ENCODE results near the gene SEH1L. TPM values are rescaled to one million over a fixed set of nuclear protein-coding genes. Genes with fewer than 3 reads are reported as not detected.
"Not testable (repeated sequence)": the region's sequence is repeated elsewhere in the genome, so short reads cannot be mapped to it uniquely, and the experiment has no call there.

Gene SEH1L, protein sequence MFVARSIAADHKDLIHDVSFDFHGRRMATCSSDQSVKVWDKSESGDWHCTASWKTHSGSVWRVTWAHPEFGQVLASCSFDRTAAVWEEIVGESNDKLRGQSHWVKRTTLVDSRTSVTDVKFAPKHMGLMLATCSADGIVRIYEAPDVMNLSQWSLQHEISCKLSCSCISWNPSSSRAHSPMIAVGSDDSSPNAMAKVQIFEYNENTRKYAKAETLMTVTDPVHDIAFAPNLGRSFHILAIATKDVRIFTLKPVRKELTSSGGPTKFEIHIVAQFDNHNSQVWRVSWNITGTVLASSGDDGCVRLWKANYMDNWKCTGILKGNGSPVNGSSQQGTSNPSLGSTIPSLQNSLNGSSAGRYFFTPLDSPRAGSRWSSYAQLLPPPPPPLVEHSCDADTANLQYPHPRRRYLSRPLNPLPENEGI
- 28.8 TPM for total RNA-seq

DNA sequence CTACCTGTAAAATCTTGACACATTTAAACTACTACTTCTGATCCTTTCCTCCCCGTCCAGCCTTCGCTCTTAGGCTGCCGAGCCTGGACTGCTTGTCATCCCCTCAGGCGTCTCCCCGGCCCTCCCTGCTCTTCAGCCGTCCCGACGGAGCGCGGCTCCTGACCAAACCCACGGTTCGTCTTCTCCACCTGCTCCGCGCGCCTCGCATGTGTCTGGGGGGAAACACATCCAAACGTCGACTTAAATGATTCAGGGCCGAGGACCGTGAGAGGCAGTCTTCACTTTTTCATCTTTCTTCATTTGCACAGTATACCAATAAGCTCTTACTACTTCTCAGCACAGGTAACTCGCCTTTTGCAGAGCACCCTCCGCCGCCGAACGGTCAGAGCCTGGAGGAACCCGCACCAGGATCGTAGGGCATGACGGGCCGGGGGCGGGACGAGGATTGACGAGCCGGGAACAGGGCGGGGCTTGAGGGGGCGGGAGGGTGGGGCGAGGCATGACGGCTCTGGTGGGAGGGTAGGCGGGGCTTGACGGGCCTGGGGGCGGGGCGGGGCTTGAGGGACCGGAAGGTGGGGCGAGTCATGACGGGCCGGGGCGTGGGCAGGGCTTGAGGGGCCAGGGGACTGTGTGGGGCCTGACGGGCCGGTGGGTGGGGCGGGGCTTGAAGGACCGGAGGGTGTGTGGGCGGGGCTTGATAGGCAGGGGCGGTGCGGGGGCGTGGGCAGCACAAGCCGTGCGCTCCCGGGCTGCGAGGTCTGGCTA is at the start of gene SEH1L:
TSS of gene SEH1L (plus strand) at position 727 of the 765 bp plus-strand sequence. CDS start 111 bp downstream, outside the sequence.
- DNase-seq, result peak; percentile 99

DNA sequence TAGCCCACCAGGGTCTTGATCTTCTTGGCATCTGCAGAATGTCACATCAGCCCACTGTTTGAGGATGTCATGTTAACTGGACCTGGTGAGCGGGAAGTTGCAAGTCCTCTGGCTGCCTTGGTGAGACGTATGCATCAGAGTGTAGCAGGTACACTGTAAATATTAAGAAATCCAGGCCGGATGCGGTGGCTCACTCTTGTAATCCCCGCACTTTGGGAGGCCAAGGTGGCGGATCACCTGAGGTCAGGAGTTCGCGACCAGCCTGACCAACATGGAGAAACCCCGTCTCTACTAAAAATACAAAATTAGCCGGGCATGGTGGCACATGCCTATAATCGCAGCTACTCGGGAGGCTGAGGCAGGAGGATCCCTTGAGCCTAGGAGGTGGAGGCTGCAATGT is 46.6 kb upstream of the SEH1L start:
- not testable (repeated sequence) for DNase-seq

DNA sequence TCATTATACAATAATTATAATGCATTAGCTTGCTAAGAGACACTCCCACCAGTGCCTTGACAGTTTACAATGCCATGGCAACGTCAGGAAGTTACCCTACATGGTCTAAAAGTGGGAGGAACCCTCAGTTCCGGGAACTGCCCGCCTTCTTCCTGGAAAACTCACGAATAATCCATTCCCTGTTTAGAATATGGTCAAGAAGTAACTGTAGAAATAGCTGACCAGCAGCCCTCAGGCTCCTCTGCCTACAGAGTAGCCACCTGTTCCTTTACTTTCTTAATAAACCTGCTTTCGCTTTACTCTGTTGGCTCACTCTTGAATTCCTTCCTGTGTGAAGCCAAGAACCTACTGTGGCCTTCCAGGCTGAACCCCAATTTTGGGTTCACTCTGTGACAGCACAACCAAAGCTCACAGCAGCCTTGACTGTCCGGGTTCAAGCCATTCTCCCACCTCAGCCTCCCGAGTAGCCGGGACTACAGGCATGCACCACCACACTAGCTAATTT is 43.7 kb upstream of the SEH1L start:
- peak; percentile 45 for DNase-seq

DNA sequence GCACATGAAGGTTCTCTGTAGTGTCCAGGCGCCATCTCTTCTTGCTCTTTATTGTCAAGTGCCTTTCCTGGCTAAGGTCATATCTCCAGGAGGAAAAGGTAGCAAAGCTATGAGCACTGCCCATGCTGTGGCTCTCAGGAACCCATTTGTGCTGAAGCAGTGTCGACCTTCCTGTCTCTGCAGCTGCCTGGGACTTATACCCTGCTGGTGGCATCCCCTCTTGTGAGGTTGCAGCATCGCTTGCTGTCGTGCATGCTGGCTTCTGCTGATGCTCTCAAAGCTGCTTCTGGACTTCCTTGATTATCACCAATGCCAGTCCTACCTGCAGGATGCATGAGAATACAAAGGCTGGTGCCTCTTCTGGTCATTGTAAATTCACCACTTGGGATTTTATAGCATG is 41.7 kb upstream of the SEH1L start:
- no peak for DNase-seq

DNA sequence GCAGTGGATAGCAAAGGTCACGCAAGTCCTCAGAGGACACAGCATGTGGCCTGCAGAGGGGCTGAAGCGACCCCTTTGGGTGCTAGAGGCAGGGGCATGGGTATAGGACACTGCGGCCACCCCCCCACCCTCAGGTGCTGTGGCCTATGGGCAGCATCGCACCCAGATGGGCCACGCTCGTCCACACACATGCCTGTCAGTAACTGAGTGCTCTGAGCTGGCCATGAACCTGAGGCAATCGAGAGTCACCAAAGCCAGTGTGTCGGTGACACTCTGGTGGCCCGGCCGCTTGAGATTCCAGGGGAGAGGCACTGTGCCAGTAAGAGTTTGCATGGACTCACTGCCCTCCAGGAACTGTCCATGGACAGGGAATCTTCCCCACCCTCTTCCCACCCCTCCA is 41.0 kb upstream of the SEH1L start:
- no peak for DNase-seq

DNA sequence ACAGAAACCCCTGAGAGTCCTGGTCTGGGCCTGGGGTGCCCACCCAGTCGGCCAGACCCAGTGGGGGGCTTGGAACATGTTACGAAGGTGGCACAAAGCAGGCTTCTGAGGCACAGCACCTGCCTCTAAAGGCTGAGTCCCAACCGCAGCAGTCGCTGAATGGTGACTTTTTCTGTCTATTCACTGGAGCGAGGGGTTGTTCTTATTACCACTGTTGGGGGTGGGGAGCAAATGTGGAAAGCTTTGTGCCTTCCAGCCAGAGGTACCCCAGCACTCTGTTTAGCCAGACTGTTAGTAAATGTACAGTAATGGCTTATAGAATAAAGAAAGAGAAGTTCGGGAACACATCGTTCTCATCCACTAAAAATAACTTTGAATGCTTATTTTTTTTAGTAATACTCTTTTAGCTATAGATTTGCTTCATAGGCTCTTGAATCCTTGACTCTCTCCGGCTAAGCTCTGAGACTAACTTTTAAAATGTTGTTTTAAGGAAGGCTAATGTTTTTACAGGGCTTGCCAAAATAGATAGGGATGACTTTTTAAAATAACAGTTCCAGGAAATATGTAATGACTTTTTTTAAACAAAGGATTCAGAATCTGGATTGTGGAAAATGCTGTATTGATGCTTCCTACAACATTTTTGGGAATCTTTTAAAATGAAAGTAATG is 40.4 kb upstream of the SEH1L start:
- no peak for DNase-seq

DNA sequence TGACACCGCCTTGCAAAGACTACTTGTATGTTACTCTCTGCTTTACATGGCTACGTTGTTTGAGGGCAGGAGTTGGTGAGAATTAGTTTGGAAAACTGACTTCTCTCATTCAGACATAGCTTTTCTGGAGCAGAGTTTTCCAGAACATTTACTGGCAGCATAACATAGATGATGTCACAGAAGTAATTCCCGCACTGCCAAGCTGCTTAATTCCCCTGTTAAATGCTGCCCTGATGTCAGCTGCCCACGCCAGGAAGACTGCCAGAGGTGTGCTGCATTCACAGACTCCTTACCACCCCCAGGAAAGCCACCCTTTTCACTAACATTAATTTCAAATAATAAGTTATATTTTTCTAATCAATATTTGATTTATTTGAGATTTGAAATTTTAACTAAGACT is 39.1 kb upstream of the SEH1L start:
- peak; percentile 24 for DNase-seq

DNA sequence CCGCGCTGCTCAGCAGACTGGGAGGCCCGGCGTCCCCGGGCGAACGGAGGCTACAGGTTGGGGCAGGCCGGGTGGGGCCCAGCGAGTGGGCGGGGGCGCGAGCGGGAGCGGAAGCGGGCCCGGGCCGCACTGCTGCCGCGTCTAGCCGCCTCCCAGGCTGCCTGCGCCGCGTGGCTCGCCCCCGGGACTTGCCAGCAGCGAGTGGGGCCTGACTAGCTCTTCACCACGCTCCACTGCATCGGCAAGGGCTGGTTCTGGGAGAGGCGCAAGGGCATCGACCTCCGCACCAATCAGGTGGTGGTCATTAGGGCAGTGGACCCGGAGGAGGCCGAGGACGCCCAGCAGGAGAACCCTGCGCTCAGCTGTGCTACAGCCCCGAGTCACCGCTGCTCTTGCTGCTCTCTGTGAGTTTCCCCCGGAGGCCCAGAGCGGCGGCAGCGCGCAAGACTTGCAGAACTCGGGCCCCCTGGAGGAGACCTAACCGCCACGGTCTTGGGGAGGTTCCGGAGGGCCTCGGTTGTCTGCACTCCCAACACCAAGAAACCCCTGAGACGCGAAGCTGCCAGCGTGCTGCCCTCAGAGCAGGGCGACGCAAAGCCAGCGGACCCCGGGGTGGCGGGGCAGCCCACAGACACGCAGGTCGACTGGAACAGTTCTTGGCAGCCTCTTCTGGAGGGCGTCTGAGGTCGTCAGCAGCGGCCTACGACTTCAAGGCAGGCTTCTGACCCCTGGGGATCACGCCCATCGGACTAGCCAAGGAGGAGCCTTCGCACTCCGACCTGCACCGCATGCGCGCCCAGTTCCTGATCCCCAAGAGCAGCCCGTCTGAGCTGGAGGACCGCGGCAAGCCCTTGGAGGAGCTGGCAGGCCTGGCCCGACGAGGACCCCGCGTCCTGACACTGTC is 36.5 kb upstream of the SEH1L start:
- DNase-seq, result peak; percentile 41

DNA sequence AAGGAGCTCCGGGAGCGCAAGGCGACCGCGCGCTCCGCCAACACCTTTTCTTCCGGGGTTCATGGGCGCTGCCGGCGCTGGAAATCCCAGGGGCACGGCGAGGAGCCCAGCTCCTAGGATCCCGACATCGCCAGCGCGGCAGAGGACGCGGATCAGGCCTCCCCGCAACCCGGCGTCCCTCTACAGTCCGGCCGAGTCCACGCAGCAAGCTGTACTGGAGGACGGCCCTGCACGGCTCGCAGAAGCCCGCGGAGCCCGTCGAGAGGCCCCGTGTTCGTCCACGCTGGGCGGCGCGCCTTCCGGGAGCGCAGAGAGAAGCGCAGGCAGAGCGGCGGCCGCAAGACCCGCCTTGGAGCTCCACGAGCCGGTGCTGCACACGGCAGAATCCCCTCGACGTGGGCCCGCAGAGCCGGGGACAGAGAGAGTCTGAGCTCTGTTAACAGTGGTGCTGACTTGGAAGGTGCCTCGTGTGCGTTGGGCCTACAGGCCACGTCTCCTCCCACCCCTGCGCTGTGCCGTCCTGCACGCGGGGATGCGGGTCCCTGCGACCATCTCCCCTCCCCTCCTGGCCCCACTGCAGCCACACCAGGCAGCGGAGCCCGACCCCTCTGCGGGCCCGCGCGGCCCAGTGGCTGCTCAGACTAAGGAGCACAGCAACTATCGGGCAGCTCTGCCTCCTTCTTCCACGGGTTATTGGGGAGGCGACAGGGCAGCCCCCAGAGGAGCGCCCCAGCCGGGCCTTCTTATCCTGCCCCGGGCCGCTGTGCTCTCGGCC is 35.7 kb upstream of the SEH1L start:
- DNase-seq, result peak; percentile 11

DNA sequence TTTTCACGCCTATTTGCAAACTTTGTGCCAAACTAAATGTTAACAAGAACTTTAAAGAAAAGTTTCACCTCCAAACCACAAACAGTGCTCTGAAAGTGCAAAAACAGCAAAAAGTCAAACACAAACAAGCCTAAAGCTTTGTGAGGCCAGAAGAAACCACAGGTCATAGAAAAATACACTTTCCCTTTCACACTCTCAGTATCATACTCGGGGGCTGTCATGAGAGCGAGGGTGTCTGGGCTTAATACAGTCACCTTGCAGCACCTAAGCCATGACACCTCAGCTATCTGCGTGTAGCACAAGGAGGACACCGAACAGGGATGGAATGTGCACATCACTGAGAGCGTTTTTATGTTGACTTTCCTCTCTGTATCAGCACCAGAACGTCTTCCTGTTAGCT is 26.6 kb upstream of the SEH1L start:
- DNase-seq, result no peak

DNA sequence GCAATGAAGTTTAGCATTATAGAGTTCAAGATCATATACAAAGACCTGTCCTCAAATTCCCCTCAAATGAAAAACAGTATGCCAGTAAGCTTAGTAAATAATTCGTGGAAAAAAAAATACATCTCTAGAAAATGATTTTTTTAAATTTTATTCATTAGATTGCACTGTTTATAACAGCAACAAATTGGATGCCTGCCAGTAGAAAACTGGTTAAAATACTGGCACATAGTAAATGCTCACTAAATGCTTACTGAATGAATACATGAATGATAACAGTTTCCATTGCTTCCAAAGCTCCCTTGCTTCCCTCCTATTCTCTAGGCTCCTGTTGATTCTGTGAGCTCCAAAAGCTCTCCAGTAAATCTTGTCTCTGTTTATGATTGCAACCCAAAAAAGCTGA is 25.5 kb upstream of the SEH1L start:
- no peak for DNase-seq

DNA sequence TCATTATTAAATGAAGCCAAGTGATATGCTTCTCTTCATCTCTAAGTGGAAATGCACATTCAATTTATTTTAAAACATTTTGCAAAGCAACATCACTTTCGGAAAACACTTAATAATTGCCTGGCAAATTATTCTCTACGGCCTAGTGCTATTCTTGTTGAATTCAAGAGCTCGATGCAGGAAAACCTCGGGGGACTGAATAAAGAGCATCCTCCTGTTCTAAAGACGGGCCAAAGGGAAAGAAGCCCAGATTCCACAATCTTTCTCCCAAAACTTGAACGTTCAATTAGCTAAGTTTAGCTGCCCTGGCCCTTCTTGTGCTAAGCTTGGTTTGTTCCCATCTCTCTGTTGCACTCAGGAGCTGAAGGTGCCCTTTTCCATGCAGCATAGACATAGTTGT is 23.2 kb upstream of the SEH1L start:
- DNase-seq, result no peak

DNA sequence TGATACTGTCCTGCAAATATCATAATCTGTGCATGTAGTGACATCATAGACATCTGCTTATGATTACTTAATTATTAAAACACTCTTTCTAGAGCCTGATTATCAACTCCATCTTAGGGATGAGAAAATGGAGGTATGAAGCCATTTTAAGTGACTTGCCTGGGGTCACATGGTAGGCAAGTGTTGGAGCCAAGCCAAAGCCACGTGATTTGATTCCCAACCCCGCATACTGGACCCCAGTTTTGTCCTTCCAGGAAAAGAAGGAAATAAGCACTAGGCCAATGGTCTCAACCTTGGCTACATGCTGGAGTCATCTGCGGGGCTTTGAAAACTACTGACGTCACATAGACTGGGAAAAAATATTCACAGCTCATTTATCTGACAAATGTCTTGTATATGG is 19.6 kb upstream of the SEH1L start:
- no peak for DNase-seq

DNA sequence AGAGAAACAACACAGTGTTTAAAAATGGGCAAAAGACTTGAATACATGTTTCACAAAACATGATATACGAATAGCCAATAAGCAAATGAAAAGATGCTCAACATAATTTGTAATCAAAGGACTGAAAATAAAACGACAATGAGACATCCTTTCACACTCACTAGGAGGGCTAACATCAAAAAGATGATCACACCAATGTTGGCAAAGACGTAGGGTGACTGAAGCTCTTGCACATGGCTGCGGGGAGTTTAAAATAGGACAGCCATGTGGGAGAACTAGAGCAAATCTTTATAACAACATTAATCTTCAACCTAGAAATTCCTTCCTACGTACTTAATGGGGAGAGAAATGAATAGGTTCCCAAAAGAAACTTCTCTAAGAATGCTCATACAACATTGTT is 19.2 kb upstream of the SEH1L start:
- DNase-seq, result no peak

DNA sequence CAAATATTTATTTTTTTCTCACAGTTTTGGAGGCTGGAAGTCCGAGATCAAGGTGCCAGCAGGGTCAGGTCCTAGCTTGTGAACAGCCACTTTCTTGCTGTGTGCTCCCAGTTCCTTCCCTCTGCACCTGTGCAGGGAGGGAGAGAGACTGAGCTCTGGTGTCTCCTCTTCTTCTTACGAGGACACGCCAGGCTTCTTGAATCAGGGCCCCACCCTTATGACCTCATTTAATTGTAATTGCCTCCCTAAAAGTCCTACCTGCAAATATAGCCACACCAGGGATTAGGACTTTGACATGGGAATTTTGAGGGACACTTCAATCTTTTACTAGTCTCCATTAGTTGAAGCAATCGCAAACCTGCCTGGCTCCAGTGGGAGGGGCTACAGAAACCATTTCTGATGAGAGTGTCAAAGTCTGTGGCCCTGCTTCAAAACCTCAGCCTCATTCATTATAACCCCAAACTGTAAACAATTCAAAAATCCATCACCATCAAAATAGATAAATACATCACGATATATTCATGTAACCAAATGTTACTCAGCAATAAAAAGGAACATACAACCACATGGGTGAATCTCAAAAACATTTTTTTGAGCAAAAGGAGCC is 18.2 kb upstream of the SEH1L start:
- no peak for DNase-seq

DNA sequence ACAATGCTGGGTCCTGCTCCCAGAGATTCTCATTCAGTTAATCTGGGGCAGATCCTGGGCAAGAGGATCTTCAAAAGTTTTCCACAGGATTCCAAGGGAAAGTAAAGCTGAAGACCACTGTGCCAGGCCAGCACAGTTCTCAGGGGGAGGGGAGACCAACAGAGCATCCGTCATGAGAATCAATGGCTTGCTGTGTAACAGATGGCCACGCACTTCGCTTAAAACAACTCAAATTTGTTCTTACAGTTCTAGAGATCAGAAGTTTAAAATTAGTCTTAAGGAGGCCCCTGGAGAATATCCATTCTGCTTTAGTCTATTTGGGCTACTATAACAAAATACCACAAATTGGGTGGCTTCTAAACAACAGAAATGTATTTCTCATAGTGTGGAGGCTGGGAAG is 17.4 kb upstream of the SEH1L start:
- no peak for DNase-seq

DNA sequence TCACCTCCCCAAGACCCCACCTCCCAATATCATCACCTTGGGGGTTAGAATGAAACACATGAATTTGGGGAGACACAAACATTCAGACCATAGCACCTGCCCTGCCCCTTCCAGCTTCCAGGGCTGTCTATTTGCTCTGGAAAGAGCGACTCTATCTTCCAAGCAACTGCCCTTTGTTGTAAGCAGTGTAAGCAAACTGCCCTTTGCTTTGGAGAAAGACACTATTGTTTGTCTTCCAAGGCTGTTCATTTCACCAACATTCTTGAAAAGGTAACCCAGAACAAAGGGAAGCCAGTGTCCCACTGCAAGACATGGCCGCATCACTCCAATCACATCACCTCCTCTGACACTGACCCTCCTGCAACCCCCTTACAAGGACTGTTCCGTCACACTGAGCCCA is 16.9 kb upstream of the SEH1L start:
- no peak for DNase-seq

DNA sequence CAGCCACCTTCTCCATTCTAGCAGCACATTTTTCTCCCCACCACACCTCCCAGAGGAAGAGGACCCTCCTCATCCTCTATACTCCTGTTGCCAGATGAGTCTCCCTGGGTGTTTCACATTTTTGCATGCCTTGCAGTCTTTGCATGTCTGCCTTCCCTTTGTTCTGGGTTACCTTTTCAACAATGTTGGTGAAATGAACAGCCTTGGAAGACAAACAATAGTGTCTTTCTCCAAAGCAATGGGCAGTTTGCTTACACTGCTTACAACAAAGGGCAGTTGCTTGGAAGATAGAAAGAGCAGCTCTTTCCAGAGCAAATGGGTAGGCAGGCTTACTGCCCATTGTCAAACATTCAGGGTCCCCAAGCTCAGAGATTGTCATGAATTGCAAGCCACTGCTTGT is 14.5 kb upstream of the SEH1L start:
- DNase-seq, result no peak

DNA sequence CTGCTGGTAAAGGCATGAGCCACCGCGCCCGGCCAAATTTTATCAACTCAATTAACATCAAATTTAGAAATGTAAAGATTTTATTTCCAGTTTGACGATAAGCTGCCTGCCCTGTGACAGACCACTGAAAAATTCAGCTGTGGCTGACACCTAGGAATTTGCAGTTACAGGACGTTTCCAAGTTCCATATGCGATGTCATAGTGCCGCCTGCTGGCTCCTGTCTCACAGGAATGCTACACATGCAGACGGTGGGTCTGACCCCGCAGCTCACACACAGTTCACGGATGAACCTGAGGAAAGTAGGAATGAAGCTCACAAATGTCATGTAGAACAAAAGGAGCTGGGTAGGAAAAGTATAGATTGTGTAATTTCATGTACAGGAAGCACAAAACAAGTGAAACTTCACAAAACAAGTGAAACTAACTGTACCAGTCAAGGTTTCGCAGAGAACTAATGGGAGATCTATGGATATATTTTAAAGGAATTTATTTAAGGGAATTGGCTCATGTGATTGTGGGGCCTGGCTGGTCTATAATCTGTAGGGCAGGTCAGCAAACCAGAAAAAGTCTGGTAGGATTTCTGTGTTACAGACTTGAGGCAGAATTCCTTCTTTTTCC is 13.2 kb upstream of the SEH1L start:
- DNase-seq, result peak; percentile 92

DNA sequence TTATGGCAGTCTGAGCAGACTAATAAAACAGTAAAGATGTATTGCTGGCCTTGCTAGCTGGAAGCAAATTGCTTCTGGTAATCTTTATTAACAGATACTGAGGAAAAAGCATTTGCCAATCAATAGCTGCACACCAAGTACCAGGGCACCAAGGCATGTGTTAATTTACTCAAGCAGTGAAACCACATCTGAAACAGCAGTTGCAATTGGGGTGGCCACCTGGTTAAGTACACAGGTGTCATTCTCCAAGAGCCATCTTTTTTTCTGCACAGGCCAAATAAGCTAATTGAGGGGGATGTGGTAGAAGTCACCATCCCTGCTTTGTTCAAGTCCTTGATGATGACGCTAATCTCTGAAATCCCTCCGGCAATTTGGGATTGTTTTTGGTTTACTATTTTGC is 8.6 kb upstream of the SEH1L start:
- no peak for DNase-seq

Data from tongue (tissue), 2 donors.